Sigmoid colon (tissue), 4 donors: Measurements from ENCODE around the gene TMEM164.

ENCODE experiments used
- CTCF ChIP-seq, 4 experiments: fragments of 450-650 bp in 3 of 4; fragments of 200-600 bp in 1 of 4; IDR thresholded peaks; one replicate each; pipeline ENCODE4 v1.5.1; 2016 to 2019; ENCODE audit warnings: antibody characterized with exemption in 4 of 4, mild to moderate bottlenecking in 3 of 4, moderate library complexity in 2 of 4
- EP300 ChIP-seq, 4 donors: sonication (generic); formaldehyde crosslinking; IDR thresholded peaks; one replicate each; pipeline ENCODE4 v1.6.1; 2017; ENCODE audit warnings: antibody characterized with exemption in 4 of 4
- POLR2A ChIP-seq, 2 donors: fragments of 450-650 bp; IDR thresholded peaks; one replicate each; pipeline ENCODE4 v1.6.1; 2016; ENCODE audit warnings: antibody characterized with exemption in 2 of 2, mild to moderate bottlenecking in 2 of 2, moderate library complexity in 2 of 2
- POLR2AphosphoS5 ChIP-seq, 4 donors: sonication (generic); formaldehyde crosslinking; IDR thresholded peaks; one replicate each; pipeline ENCODE4 v1.6.1; 2017; ENCODE audit warnings: antibody characterized with exemption in 4 of 4

GRCh38 chrX:110201799-110202198 lies 198.9 kb downstream of the TMEM164 start:
- TF ChIP-seq EP300 (IDR thresholded peaks at IDR 0.05) = no peak
- no peak for TF ChIP-seq POLR2A (IDR thresholded peaks at IDR 0.05)
- TF ChIP-seq CTCF (IDR thresholded peaks at IDR 0.05) = no peak
- TF ChIP-seq POLR2AphosphoS5 (IDR thresholded peaks at IDR 0.05) = no peak
